Mesothelial cell of epicardium (in vitro differentiated cells): ENCODE results near the gene ANGPTL1. TPM values are rescaled to one million over a fixed set of nuclear protein-coding genes. Genes with fewer than 3 reads are reported as not detected.

ENCODE experiments used
- DNase-seq, 2 experiments: peaks; one replicate each; pipeline ENCODE4 v3.0.0; 2021; ENCODE audit warnings: low spot score in 2 of 2; ENCODE audit not compliant: unreplicated experiment in 2 of 2
- H3K27ac Mint-ChIP-seq: 2 replicates; pipeline ENCODE4 v1.8.0; 2021; ENCODE audit warnings: mixed read lengths
- H3K27me3 Mint-ChIP-seq: 2 replicates; pipeline ENCODE4 v1.8.0; 2021; ENCODE audit warnings: low read depth, mixed read lengths
- H3K36me3 Mint-ChIP-seq: 2 replicates; pipeline ENCODE4 v1.8.0; 2021; ENCODE audit warnings: mixed read lengths
- H3K4me1 Mint-ChIP-seq: 2 replicates; pipeline ENCODE4 v1.8.0; 2021; ENCODE audit warnings: mixed read lengths
- H3K4me3 Mint-ChIP-seq: 2 replicates; pipeline ENCODE4 v1.8.0; 2021; ENCODE audit warnings: mild to moderate bottlenecking, moderate library complexity, mixed read lengths
- H3K9me3 Mint-ChIP-seq: 2 replicates; pipeline ENCODE4 v1.8.0; 2021; ENCODE audit warnings: mixed read lengths
- total RNA-seq: library from RNA; stranded (reverse); gene quantifications from 3 replicates; pipeline ENCODE4 v1.2.1, GENCODE V29; 2021
- TF ChIP-seq, protein P1 (sequence below): fragments of 200-600 bp; sonication (generic); IDR thresholded peaks from one replicate; pipeline ENCODE4 v1.5.0; 2021; ENCODE audit warnings: antibody characterized with exemption; ENCODE audit not compliant: unreplicated experiment

ANGPTL1 gene
- total RNA-seq, 1 donor from 2014 or later, result 0.67 TPM

DNA sequence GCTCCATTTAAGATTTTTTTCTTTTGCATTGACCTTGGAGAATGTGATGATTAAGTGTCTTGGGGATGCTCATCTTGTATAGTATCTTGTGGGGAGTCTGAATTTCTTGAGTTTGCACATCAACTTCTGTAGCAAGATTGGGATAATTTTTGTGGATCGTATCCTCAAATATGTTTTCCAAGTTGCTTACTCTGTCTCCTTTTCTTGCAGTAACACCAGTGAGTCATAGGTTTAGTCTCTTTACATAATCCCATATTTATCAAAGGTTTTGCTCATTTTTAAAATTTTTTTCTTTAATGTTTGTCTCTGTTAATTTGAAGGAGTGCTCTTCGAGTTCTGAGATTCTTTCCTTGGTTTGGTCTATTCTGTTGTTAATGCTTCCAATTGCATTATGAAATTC is 41.7 kb upstream of the ANGPTL1 start:
- DNase-seq, result no peak
- Mint-ChIP-seq H3K4me1 (no peaks in the 10 kb centered on the region), H3K4me3 (no peak overlapping the region), H3K27me3 (no peaks in the 10 kb centered on the region), H3K36me3 (peaks cover 61% of the 10 kb centered on the region), H3K27ac (no peak overlapping the region), H3K9me3 (peaks cover 20% of the 10 kb centered on the region)
- TF ChIP-seq, protein P1, sequence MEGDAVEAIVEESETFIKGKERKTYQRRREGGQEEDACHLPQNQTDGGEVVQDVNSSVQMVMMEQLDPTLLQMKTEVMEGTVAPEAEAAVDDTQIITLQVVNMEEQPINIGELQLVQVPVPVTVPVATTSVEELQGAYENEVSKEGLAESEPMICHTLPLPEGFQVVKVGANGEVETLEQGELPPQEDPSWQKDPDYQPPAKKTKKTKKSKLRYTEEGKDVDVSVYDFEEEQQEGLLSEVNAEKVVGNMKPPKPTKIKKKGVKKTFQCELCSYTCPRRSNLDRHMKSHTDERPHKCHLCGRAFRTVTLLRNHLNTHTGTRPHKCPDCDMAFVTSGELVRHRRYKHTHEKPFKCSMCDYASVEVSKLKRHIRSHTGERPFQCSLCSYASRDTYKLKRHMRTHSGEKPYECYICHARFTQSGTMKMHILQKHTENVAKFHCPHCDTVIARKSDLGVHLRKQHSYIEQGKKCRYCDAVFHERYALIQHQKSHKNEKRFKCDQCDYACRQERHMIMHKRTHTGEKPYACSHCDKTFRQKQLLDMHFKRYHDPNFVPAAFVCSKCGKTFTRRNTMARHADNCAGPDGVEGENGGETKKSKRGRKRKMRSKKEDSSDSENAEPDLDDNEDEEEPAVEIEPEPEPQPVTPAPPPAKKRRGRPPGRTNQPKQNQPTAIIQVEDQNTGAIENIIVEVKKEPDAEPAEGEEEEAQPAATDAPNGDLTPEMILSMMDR, result no peak

DNA sequence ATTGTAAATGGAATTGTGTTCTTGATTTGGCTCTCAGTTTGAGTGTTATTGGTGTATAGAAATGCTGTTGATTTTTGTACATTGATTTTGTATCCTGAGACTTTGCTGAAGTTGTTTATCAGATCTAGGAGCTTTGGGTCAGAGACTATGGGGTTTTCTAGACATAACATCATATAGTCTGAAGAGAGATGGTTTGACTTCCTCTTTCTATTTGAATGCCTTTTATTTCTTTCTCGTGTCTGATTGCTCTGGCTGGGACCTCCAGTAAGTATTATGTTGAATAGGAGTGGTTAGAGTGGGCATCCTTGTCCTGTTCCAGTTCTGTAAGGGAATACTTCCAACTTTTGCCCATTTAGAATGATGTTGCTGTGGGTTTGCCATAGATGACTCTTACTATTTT is 39.1 kb upstream of the ANGPTL1 start:
- Mint-ChIP-seq H3K9me3 (peaks cover 21% of the 10 kb centered on the region), H3K27ac (no peak overlapping the region), H3K27me3 (no peaks in the 10 kb centered on the region), H3K36me3 (peaks cover 61% of the 10 kb centered on the region), H3K4me3 (no peak overlapping the region), H3K4me1 (no peaks in the 10 kb centered on the region)
- TF ChIP-seq, protein P1, result no peak
- no peak for DNase-seq

DNA sequence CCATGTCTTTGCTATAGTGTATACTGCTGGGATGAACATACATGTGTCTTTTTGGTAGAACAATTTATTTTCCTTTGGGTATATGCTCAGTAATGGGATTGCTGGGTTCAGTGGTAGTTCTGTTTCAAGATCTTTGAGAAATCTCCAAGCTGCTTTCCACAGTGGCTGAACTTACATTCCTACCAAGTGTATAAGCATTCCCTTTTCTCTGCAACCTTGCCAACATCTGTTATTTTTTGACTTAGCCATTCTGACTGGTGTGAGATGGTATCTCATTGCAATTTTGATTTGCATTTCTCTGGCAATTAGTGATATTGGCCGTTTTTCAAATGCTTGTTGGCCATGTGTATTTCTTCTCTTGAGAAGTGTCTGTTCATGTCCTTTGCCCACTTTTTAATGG is 37.5 kb upstream of the ANGPTL1 start:
- H3K4me1 Mint-ChIP-seq, result no peaks in the 10 kb centered on the region
- peaks cover 38% of the 10 kb centered on the region for H3K9me3 Mint-ChIP-seq
- TF ChIP-seq, protein P1, result no peak
- H3K36me3 Mint-ChIP-seq, result peaks cover 70% of the 10 kb centered on the region
- H3K27me3 Mint-ChIP-seq, result no peaks in the 10 kb centered on the region
- no peak overlapping the region for H3K27ac Mint-ChIP-seq
- DNase-seq, result no peak
- H3K4me3 Mint-ChIP-seq, result no peak overlapping the region

DNA sequence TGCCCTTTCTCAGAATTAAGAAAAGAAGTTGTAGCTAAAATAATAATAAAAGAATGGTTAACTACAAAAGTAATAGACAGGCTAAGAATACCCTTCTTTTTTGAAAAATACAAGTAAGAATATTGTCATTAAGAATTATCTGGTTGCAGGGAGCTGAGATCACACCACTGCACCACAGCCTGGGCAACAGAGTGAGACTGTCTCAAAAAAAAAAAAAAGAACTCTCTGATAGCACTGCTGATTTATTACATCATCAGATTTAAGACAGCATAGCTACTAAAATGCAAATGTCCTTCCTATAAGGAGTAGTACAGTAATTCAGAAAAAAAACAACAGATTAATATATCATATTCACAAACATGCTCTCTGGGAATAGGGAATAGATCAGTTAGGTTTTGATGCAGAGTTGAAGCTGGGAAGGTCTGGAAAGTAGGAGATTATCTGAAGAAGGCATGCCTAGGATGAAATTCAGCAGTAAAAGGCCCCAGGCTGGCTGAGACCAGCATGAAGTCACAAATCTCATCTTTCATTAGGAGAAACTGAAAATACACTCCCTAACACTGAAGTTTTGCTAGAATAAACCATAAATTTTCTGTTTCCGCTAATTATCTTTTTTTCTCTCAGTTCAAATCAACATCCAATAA is 30.7 kb upstream of the ANGPTL1 start:
- no peak overlapping the region for H3K4me3 Mint-ChIP-seq
- no peak for DNase-seq
- H3K4me1 Mint-ChIP-seq, result no peaks in the 10 kb centered on the region
- no peaks in the 10 kb centered on the region for H3K27me3 Mint-ChIP-seq
- H3K27ac Mint-ChIP-seq, result peak overlapping the region; percentile 7
- TF ChIP-seq, protein P1, result no peak
- H3K9me3 Mint-ChIP-seq, result peaks cover 23% of the 10 kb centered on the region
- peaks cover 38% of the 10 kb centered on the region for H3K36me3 Mint-ChIP-seq

DNA sequence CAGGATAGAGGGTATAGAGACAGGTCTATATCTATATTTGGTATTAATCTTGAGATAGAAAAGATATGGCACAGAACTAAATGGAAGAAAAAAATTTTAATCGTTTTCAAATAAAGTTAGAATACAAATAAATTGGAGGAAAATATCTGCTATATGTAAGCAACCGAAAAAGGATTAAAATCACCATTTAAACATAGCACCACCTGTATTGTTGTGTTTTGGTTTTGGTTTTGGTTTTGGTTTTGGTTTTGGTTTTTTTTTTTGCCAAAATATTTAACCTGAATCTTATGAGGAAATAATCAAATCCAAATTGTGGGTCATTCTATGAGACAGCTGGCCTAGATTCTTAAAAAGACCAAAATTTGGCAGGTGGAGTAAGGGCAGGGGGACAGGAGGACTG is 28.5 kb upstream of the ANGPTL1 start:
- H3K4me3 Mint-ChIP-seq, result no peak overlapping the region
- TF ChIP-seq, protein P1, result no peak
- DNase-seq, result no peak
- H3K27ac Mint-ChIP-seq, result no peak overlapping the region
- H3K4me1 Mint-ChIP-seq, result no peaks in the 10 kb centered on the region
- peaks cover 39% of the 10 kb centered on the region for H3K36me3 Mint-ChIP-seq
- H3K9me3 Mint-ChIP-seq, result peaks cover 26% of the 10 kb centered on the region
- no peaks in the 10 kb centered on the region for H3K27me3 Mint-ChIP-seq

DNA sequence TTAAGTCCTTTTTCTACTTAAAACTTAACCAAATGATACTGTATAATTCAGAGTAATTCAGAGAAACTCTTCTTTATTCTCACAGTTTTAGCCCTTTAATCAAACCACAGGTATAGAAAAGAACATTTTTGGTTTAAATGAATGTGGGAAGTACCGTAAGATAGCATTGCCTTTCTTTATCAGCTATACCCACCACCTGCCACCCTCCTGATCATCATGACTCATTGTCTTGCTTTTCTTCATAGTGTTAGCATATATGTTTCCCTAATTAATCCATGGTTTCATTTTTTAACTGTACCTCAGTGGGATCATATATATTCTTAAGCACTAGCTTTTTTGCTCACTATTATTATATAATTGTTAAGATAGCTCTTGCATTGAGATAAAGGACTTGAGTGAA is 27.5 kb upstream of the ANGPTL1 start:
- TF ChIP-seq, protein P1, result no peak
- Mint-ChIP-seq H3K27ac (no peak overlapping the region), H3K9me3 (peaks cover 16% of the 10 kb centered on the region), H3K4me1 (no peaks in the 10 kb centered on the region), H3K36me3 (peaks cover 33% of the 10 kb centered on the region), H3K27me3 (no peaks in the 10 kb centered on the region), H3K4me3 (no peak overlapping the region)
- no peak for DNase-seq
